HG02981 (cell line): Measurements from ENCODE around the gene POLA1.

Experiments used
- ATAC-seq: cut with Tn5 transposase; IDR thresholded peaks from one replicate; pipeline ENCODE4 v1.9.1; 2021; ENCODE audit warnings: mild to moderate bottlenecking, moderate library complexity; ENCODE audit not compliant: unreplicated experiment

POLA1 gene

GRCh38 chrX:25006586-25007058 lies 312.9 kb downstream of the POLA1 start:
- ATAC-seq = no peak

- ATAC-seq = no peak
Observed at GRCh38 chrX:25007059-25008053, 313.6 kb downstream of the POLA1 start.

- ATAC-seq = no peak
Observed at GRCh38 chrX:25009407-25009806, 315.7 kb downstream of the POLA1 start.

GRCh38 chrX:25010784-25011588 lies 317.3 kb downstream of the POLA1 start:
- ATAC-seq = no peak

- ATAC-seq = no peak
Observed at GRCh38 chrX:25011589-25012432, 318.1 kb downstream of the POLA1 start.

- ATAC-seq = no peak
Observed at GRCh38 chrX:25012433-25012735, 318.7 kb downstream of the POLA1 start.

GRCh38 chrX:25012793-25013631 lies 319.3 kb downstream of the POLA1 start:
- ATAC-seq = no peak

GRCh38 chrX:25013632-25014365 lies 320.1 kb downstream of the POLA1 start:
- no peak for ATAC-seq

- ATAC-seq = no peak
Observed at GRCh38 chrX:25014366-25014838, 320.7 kb downstream of the POLA1 start.

GRCh38 chrX:25015486-25016360 lies 322.0 kb downstream of the POLA1 start, which contains the start of gene ARX:
Gene ARX (minus strand): TSS chrX:25015965. CDS start chrX:25015737, 228 bp downstream.
- ATAC-seq = peak; percentile 58

- ATAC-seq = no peak
Observed at GRCh38 chrX:25016361-25016671, 322.6 kb downstream of the POLA1 start.

GRCh38 chrX:25016938-25017598 lies 323.4 kb downstream of the POLA1 start:
- no peak for ATAC-seq

GRCh38 chrX:25017667-25018247 lies 324.0 kb downstream of the POLA1 start:
- ATAC-seq = no peak

GRCh38 chrX:25018682-25019081 lies 325.0 kb downstream of the POLA1 start:
- no peak for ATAC-seq

GRCh38 chrX:25019707-25020390 lies 326.1 kb downstream of the POLA1 start:
- no peak for ATAC-seq

- no peak for ATAC-seq
Observed at GRCh38 chrX:25020391-25020904, 326.7 kb downstream of the POLA1 start.
